Body of pancreas (tissue), 4 donors: Measurements from ENCODE around the gene CCDC138. TPM values are rescaled to one million over a fixed set of nuclear protein-coding genes. Genes with fewer than 3 reads are reported as not detected.

ENCODE experiments used
- ATAC-seq: fragments of 150-250 bp; one replicate; pipeline ENCODE4 v1.9.1; 2016
- DNase-seq, 4 donors: peaks; one replicate each; pipeline ENCODE4 v3.0.0-alpha.2; 2019
- H3K27ac ChIP-seq, 4 donors: fragments of 200-600 bp; sonication (generic); 1 replicate in 3 of 4; 2 replicates in 1 of 4; pipeline versions ENCODE4 v1.5.1 to v1.6.1; 2016 to 2019; ENCODE audit warnings: mild to moderate bottlenecking in 1 of 4, mixed read lengths in 1 of 4, moderate library complexity in 1 of 4
- H3K27me3 ChIP-seq, 2 donors: fragments of 200-600 bp; sonication (generic); one replicate each; pipeline ENCODE4 v1.6.0; 2016; ENCODE audit warnings: mild to moderate bottlenecking in 1 of 2
- H3K36me3 ChIP-seq, 2 donors: fragments of 200-600 bp; sonication (generic); replicated peaks in 1 of 2; 2 replicates each; pipeline ENCODE4 v1.5.1; 2016; ENCODE audit warnings: low read depth in 2 of 2; ENCODE audit not compliant: insufficient read depth in 1 of 2
- H3K4me1 ChIP-seq: fragments of 200-600 bp; sonication (generic); one replicate; pipeline ENCODE4 v1.6.0; 2016
- H3K4me3 ChIP-seq, 2 donors: fragments of 200-600 bp; sonication (generic); 1 replicate in 1 of 2; 2 replicates in 1 of 2; pipeline ENCODE4 v1.5.1; 2016 to 2019
- H3K9me3 ChIP-seq, 3 donors: fragments of 200-600 bp; sonication (generic); 1 replicate in 2 of 3; 2 replicates in 1 of 3; pipeline ENCODE4 v1.5.1; 2016
- CTCF ChIP-seq, 7 experiments: fragments of 450-650 bp in 4 of 7; fragments of 200-600 bp in 3 of 7; sonication (generic) in 3 of 7; IDR thresholded peaks; one replicate each; pipeline ENCODE4 v1.5.1; 2016 to 2019; ENCODE audit warnings: antibody characterized with exemption in 7 of 7
- POLR2A ChIP-seq, 3 donors: fragments of 450-650 bp; IDR thresholded peaks; one replicate each; pipeline ENCODE4 v1.6.1; 2016; ENCODE audit warnings: antibody characterized with exemption in 3 of 3, mild to moderate bottlenecking in 2 of 3
- WGBS, 2 donors: methylation state at CpG; one replicate each; pipeline ENCODE4 v1.1.5; 2017; 5-methylcytosine and 5-hydroxymethylcytosine counted together
- intact Hi-C: fragments of 100-400 bp; cut with DNase I; formaldehyde crosslinking; loops from one replicate; pipeline ENCODE4 v1.15.1; 2023
- total RNA-seq, 2 donors: library from RNA; depleted of rRNA; stranded (reverse); fragments of >200 nt; gene quantifications; one replicate each; pipeline ENCODE4 v1.1.0, GENCODE V29; 2016

The CCDC138 gene
- total RNA-seq, 2 donors from 2014 or later, result 3.1 to 9.6 TPM

GRCh38 chr2:108829578-108830310, 43.2 kb downstream of the CCDC138 start:
- ATAC-seq, result no peak
- DNase-seq, result no peak
- WGBS, 2 donors, result 92 to 93% methylated on average over 4 of the region's 4 CpGs
- H3K36me3 ChIP-seq, result no peaks in the 10 kb centered on the region
- no peak overlapping the region for H3K27ac ChIP-seq
- no peak for TF ChIP-seq POLR2A (IDR thresholded peaks at IDR 0.05)
- TF ChIP-seq CTCF (IDR thresholded peaks at IDR 0.05), result no peak
- no peaks in the 10 kb centered on the region for H3K27me3 ChIP-seq
- no peak overlapping the region for H3K4me3 ChIP-seq
- intact Hi-C loops, result no loop called here
- no peaks in the 10 kb centered on the region for H3K4me1 ChIP-seq
- no peaks in the 10 kb centered on the region for H3K9me3 ChIP-seq

GRCh38 chr2:108833219-108833618, 46.6 kb downstream of the CCDC138 start:
- no peak for ATAC-seq
- Histone ChIP-seq H3K36me3 (no peaks in the 10 kb centered on the region), H3K9me3 (no peaks in the 10 kb centered on the region), H3K27ac (no peak overlapping the region), H3K4me1 (no peaks in the 10 kb centered on the region), H3K4me3 (no peak overlapping the region), H3K27me3 (no peaks in the 10 kb centered on the region)
- intact Hi-C loops, result no loop called here
- no peak for DNase-seq
- TF ChIP-seq CTCF (IDR thresholded peaks at IDR 0.05), result no peak
- no peak for TF ChIP-seq POLR2A (IDR thresholded peaks at IDR 0.05)

- 86 to 96% methylated on average over 3 of the region's 3 CpGs for WGBS, 2 donors
- ATAC-seq (no peak), DNase-seq (no peak)
- no peaks in the 10 kb centered on the region for H3K36me3 ChIP-seq
- intact Hi-C loops, result no loop called here
- TF ChIP-seq POLR2A (IDR thresholded peaks at IDR 0.05) (no peak), CTCF (IDR thresholded peaks at IDR 0.05) (no peak)
- H3K9me3 ChIP-seq, result no peaks in the 10 kb centered on the region
- H3K27ac ChIP-seq, result no peak overlapping the region
- no peaks in the 10 kb centered on the region for H3K27me3 ChIP-seq
- no peak overlapping the region for H3K4me3 ChIP-seq
- H3K4me1 ChIP-seq, result no peaks in the 10 kb centered on the region
Observed at GRCh38 chr2:108834620-108835019, 48.0 kb downstream of the CCDC138 start.

- ATAC-seq, result no peak
- Histone ChIP-seq H3K4me1 (no peaks in the 10 kb centered on the region), H3K4me3 (no peak overlapping the region), H3K9me3 (no peaks in the 10 kb centered on the region), H3K27me3 (no peaks in the 10 kb centered on the region), H3K27ac (no peak overlapping the region), H3K36me3 (no peaks in the 10 kb centered on the region)
- intact Hi-C loops, result no loop called here
- no peak for TF ChIP-seq CTCF (IDR thresholded peaks at IDR 0.05)
- TF ChIP-seq POLR2A (IDR thresholded peaks at IDR 0.05), result no peak
- no peak for DNase-seq
- 90 to 91% methylated on average over 1 of the region's 1 CpG for WGBS, 2 donors
Observed at GRCh38 chr2:108835040-108835439, 48.5 kb downstream of the CCDC138 start.

DNA sequence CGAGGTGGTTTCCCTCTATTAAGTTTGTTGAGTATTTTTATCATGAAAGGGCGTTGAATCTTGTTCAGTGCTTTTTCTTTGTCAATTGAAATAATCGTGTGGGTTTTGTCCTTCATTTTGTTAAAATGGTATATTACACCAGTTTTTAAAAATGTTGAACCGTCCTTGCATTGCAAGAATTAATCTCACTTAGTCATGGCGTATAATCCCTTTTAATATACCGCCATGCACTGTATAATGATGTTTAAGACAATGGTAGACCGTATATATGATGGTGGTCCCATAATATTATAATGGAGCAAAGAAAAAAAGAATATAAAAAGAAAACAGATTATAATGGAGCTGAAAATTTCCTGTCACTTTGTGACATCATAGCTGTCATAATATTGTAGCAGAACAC, 50.6 kb downstream of the CCDC138 start:
- Histone ChIP-seq H3K4me3 (no peak overlapping the region), H3K36me3 (no peaks in the 10 kb centered on the region), H3K4me1 (no peaks in the 10 kb centered on the region), H3K27ac (no peak overlapping the region), H3K9me3 (no peaks in the 10 kb centered on the region), H3K27me3 (no peaks in the 10 kb centered on the region)
- TF ChIP-seq CTCF (IDR thresholded peaks at IDR 0.05) (no peak), POLR2A (IDR thresholded peaks at IDR 0.05) (no peak)
- ATAC-seq (no peak), DNase-seq (no peak)
- intact Hi-C loops, result no loop called here
- WGBS, 2 donors, result 91 to 94% methylated on average over 7 of the region's 7 CpGs
